Panc1 (cell line): ENCODE data around the gene OSBPL10. TPM values are rescaled to one million over a fixed set of nuclear protein-coding genes. Genes with fewer than 3 reads are reported as not detected.
"Not testable (repeated sequence)": the region's sequence is repeated elsewhere in the genome, so short reads cannot be mapped to it uniquely, and the experiment has no call there.

ENCODE experiments used
- ATAC-seq: fragments of 200-7000 bp; cut with Tn5 transposase; 2 replicates; pipeline ENCODE4 v1.9.1; 2020; ENCODE audit warnings: mild to moderate bottlenecking, moderate library complexity
- BruUV-seq: library from RNA; stranded (reverse); fragments of 400-500 nt; replicated peaks from 2 replicates; lab custom pipeline; 2021; lab: Mats Ljungman, UMichigan
- CTCF ChIA-PET: fragments of 300-600 bp; sonication (Branson Sonifier 250); formaldehyde crosslinking; loops from one replicate; lab custom pipeline; 2022; ENCODE audit warnings: antibody characterized with exemption; lab: Charles Lee
- POLR2A ChIA-PET: fragments of 300-600 bp; sonication (Branson Sonifier 250); formaldehyde crosslinking; loops from one replicate; lab custom pipeline; 2022; ENCODE audit warnings: antibody characterized with exemption; lab: Charles Lee
- DNase-seq: peaks from one replicate; pipeline ENCODE4 v3.0.0-alpha.2; 2010; ENCODE audit warnings: low read depth, low spot score
- H3K27ac ChIP-seq: 2 replicates; pipeline ENCODE4 v1.5.1; 2011; ENCODE audit warnings: mild to moderate bottlenecking, low read length, inconsistent platforms
- H3K27me3 ChIP-seq: fragments of 200-500 bp; sonication (Bioruptor generic); 2 replicates; pipeline ENCODE4 v1.6.0; 2014; ENCODE audit warnings: low read length, inconsistent platforms; ENCODE audit not compliant: control insufficient read depth, insufficient read depth
- H3K36me3 ChIP-seq: fragments of 200-500 bp; sonication (Bioruptor generic); 2 replicates; pipeline ENCODE4 v1.5.1; 2014; ENCODE audit warnings: inconsistent platforms, mild to moderate bottlenecking, low read length, moderate library complexity; ENCODE audit not compliant: control insufficient read depth, insufficient read depth
- H3K4me1 ChIP-seq: 2 replicates; pipeline ENCODE4 v1.5.1; 2011; ENCODE audit warnings: inconsistent platforms, mild to moderate bottlenecking, low read length, moderate library complexity; ENCODE audit not compliant: control insufficient read depth, insufficient read depth
- H3K4me3 ChIP-seq, 2 experiments: 2 replicates each; pipeline ENCODE4 v1.5.1; 2011 to 2012; ENCODE audit warnings: low read depth in 2 of 2, low read length in 2 of 2, mild to moderate bottlenecking in 2 of 2, inconsistent platforms in 1 of 2, moderate library complexity in 1 of 2
- H3K9me3 ChIP-seq: fragments of 200-500 bp; sonication (Bioruptor generic); 2 replicates; pipeline ENCODE4 v1.5.1; 2014; ENCODE audit warnings: low read depth, mild to moderate bottlenecking, inconsistent platforms, low read length, moderate library complexity; ENCODE audit not compliant: control insufficient read depth, insufficient read depth
- POLR2AphosphoS5 ChIP-seq: IDR thresholded peaks from 2 replicates; pipeline ENCODE4 v1.6.1; 2012; ENCODE audit warnings: mild to moderate bottlenecking, low read depth, low read length, moderate library complexity
- SIN3A ChIP-seq: IDR thresholded peaks from 2 replicates; pipeline ENCODE4 v1.6.1; 2012; ENCODE audit warnings: low read depth, mild to moderate bottlenecking, low read length, moderate library complexity, borderline replicate concordance; ENCODE audit not compliant: insufficient read depth
- TCF7L2 ChIP-seq: IDR thresholded peaks from 2 replicates; pipeline ENCODE4 v1.6.1; 2011; ENCODE audit warnings: mild to moderate bottlenecking, low read depth, low read length, inconsistent platforms
- in situ Hi-C: cut with HindIII; loops from 2 replicates; pipeline ENCODE4 v1.10.0; 2016; ENCODE audit warnings: low sequenced_read_pairs, low pct_unique_long_range_greater_than_20kb
- intact Hi-C: fragments of 100-400 bp; cut with micrococcal nuclease; formaldehyde crosslinking; loops from one replicate; pipeline ENCODE4 v1.10.0; 2022; ENCODE audit not compliant: unreplicated experiment
- total RNA-seq: library from RNA; stranded (reverse); gene quantifications from one replicate; pipeline ENCODE4 v1.2.1, GENCODE V29; 2021; ENCODE audit not compliant: unreplicated experiment
- TF ChIP-seq, protein P1 (sequence below): fragments of 450-650 bp; IDR thresholded peaks from 2 replicates; pipeline ENCODE4 v1.5.1; 2017; ENCODE audit warnings: mild to moderate bottlenecking
- TF ChIP-seq, protein P2 (sequence below), 2 experiments: IDR thresholded peaks; 2 replicates each; pipeline ENCODE4 v1.6.1; 2011 to 2012; ENCODE audit warnings: low read depth in 2 of 2, control low read depth in 1 of 2, low read length in 1 of 2, mild to moderate bottlenecking in 1 of 2, moderate library complexity in 1 of 2; ENCODE audit not compliant: insufficient read depth in 1 of 2

The OSBPL10 gene
- total RNA-seq, 1 experiment from 2014 or later: 88.1 TPM

DNA sequence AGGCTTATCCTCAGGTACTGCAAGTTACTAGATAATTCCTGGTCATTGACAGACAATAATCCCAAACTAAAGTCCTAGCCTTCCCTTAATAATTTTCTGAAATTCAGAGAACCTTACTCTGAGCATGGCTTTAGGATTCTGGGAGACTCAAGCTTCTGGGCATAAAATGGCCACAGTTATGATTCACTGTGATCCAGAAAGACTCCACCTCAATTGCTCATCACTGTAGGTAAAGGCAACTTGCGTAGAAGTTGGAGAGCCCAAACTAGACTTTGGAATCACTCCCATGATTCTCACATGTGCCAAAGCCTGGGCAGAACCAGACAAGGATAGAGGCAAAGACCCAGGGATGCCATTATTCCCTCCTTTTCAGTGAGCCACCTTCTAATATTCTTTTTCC lies 195.3 kb downstream of the OSBPL10 start:
- no peak for DNase-seq
- Histone ChIP-seq H3K4me3 (no peak overlapping the region), H3K36me3 (no peaks in the 10 kb centered on the region), H3K27me3 (no peaks in the 10 kb centered on the region), H3K4me1 (no peaks in the 10 kb centered on the region), H3K27ac (no peak overlapping the region), H3K9me3 (no peaks in the 10 kb centered on the region)
- in situ Hi-C loops (no loop called here), intact Hi-C loops (no loop called here)
- CTCF ChIA-PET: no interaction called here
- no TSS peak for BruUV-seq
- no peak for ATAC-seq
- TF ChIP-seq POLR2AphosphoS5: no peak
- TF ChIP-seq TCF7L2: no peak
- POLR2A ChIA-PET: no interaction called here

DNA sequence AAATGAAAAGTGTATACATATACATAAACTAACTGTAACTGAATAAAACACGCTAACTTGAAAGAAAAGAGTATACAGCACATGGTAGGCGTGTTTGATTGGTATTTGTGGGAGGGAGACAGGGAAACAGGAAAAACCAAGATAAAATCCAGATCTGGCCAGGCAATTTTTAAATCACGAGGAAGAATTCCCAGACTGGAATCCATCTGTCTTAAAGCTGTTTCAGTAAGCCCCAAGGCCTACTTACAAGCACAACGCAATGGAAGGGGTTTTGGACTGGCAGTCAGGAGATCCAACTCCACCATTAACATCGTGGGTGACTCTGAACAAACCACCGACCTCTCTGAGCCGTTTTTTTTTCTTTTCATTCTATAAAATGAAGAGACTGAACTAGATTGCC lies 195.8 kb downstream of the OSBPL10 start:
- no peak for ATAC-seq

DNA sequence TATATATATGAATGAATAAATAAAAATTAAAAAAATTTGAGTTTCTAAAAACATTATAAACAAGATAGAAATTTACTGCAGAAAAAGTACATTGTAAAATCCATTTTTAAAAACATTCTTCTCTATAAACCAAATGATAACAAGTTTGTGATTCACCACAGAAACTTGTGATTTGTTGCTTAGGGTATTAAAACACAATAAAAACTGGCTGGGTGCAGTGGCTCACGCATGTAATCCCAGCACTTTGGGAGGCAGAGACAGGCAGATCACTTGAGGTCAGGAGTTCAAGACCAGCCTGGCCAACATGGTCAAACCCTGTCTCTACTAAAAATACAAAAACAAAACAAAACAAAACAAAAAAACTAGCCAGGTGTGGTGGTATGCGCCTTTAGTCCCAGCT lies 197.2 kb downstream of the OSBPL10 start:
- H3K36me3 ChIP-seq, H3K9me3 ChIP-seq, in situ Hi-C loops, DNase-seq, H3K4me3 ChIP-seq, POLR2A ChIA-PET, H3K27me3 ChIP-seq, H3K27ac ChIP-seq, ATAC-seq, BruUV-seq, intact Hi-C loops, H3K4me1 ChIP-seq, CTCF ChIA-PET: not testable (repeated sequence)

More for the DNA sequence above, 195.8 kb downstream of the OSBPL10 start:
- Histone ChIP-seq H3K27ac (no peak overlapping the region), H3K27me3 (no peaks in the 10 kb centered on the region), H3K4me1 (no peaks in the 10 kb centered on the region), H3K9me3 (no peaks in the 10 kb centered on the region), H3K4me3 (no peak overlapping the region), H3K36me3 (no peaks in the 10 kb centered on the region)
- intact Hi-C loops (no loop called here), in situ Hi-C loops (no loop called here)
- no TSS peak for BruUV-seq
- DNase-seq: no peak
- POLR2A ChIA-PET: no interaction called here
- CTCF ChIA-PET: no interaction called here
- TF ChIP-seq, protein P1, sequence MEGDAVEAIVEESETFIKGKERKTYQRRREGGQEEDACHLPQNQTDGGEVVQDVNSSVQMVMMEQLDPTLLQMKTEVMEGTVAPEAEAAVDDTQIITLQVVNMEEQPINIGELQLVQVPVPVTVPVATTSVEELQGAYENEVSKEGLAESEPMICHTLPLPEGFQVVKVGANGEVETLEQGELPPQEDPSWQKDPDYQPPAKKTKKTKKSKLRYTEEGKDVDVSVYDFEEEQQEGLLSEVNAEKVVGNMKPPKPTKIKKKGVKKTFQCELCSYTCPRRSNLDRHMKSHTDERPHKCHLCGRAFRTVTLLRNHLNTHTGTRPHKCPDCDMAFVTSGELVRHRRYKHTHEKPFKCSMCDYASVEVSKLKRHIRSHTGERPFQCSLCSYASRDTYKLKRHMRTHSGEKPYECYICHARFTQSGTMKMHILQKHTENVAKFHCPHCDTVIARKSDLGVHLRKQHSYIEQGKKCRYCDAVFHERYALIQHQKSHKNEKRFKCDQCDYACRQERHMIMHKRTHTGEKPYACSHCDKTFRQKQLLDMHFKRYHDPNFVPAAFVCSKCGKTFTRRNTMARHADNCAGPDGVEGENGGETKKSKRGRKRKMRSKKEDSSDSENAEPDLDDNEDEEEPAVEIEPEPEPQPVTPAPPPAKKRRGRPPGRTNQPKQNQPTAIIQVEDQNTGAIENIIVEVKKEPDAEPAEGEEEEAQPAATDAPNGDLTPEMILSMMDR: no peak
- TF ChIP-seq POLR2AphosphoS5 (no peak), SIN3A (no peak), TCF7L2 (no peak)
- TF ChIP-seq, protein P2, sequence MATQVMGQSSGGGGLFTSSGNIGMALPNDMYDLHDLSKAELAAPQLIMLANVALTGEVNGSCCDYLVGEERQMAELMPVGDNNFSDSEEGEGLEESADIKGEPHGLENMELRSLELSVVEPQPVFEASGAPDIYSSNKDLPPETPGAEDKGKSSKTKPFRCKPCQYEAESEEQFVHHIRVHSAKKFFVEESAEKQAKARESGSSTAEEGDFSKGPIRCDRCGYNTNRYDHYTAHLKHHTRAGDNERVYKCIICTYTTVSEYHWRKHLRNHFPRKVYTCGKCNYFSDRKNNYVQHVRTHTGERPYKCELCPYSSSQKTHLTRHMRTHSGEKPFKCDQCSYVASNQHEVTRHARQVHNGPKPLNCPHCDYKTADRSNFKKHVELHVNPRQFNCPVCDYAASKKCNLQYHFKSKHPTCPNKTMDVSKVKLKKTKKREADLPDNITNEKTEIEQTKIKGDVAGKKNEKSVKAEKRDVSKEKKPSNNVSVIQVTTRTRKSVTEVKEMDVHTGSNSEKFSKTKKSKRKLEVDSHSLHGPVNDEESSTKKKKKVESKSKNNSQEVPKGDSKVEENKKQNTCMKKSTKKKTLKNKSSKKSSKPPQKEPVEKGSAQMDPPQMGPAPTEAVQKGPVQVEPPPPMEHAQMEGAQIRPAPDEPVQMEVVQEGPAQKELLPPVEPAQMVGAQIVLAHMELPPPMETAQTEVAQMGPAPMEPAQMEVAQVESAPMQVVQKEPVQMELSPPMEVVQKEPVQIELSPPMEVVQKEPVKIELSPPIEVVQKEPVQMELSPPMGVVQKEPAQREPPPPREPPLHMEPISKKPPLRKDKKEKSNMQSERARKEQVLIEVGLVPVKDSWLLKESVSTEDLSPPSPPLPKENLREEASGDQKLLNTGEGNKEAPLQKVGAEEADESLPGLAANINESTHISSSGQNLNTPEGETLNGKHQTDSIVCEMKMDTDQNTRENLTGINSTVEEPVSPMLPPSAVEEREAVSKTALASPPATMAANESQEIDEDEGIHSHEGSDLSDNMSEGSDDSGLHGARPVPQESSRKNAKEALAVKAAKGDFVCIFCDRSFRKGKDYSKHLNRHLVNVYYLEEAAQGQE (IDR thresholded peaks at IDR 0.05; ENCODE audit: insufficient read depth in 1 of 2, low read depth in 2 of 2, low read length in 1 of 2): no peak

DNA sequence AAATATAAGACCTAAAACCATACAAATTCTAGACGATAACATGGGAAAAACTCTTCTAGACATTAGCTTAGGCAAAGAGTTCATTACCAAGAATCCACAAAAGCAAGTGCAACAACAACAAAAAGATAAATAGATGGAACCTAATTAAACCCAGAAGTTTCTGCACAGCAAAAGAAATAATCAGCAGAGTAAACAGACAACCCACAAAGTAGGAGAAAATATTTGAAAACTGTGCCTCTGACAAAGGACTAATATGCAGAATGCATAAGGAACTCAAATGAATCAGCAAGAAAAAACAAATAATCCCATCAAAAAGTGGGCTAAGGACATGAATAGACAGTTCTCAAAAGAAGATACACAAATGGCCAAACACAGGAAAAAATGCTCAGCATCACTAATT lies 198.8 kb downstream of the OSBPL10 start:
- ATAC-seq, POLR2A ChIA-PET, H3K9me3 ChIP-seq, intact Hi-C loops, H3K36me3 ChIP-seq, CTCF ChIA-PET, BruUV-seq, in situ Hi-C loops, H3K4me3 ChIP-seq, H3K27me3 ChIP-seq, H3K4me1 ChIP-seq, DNase-seq, H3K27ac ChIP-seq: not testable (repeated sequence)
